Natural killer cell treated with Interleukin-12 subunit alpha and Interleukin-12 subunit beta and Interleukin-15 and Interleukin-18, amount 100 ng/mL, for 72 hours (primary cell): ENCODE data around the gene OR2T27. TPM values are rescaled to one million over a fixed set of nuclear protein-coding genes. Genes with fewer than 3 reads are reported as not detected.
"Not testable (repeated sequence)": the region's sequence is repeated elsewhere in the genome, so short reads cannot be mapped to it uniquely, and the experiment has no call there.

Experiments used
- ATAC-seq, 2 donors: fragments of 150-1000 bp; cut with Tn5 transposase in 1 of 2; sonication (Bioruptor Pico), chemical (Tn5 transposase) in 1 of 2; 2 replicates each; pipeline ENCODE4 v1.10.0; 2021
- DNase-seq: peaks from one replicate; pipeline ENCODE4 v3.0.0; 2022; ENCODE audit warnings: low spot score
- H3K27ac Mint-ChIP-seq, 2 donors: 1 replicate in 1 of 2; 2 replicates in 1 of 2; pipeline ENCODE4 v1.8.0; 2022; ENCODE audit warnings: mixed read lengths in 2 of 2, mild to moderate bottlenecking in 1 of 2, moderate library complexity in 1 of 2
- H3K27me3 Mint-ChIP-seq, 2 donors: 1 replicate in 1 of 2; 2 replicates in 1 of 2; pipeline ENCODE4 v1.8.0; 2022; ENCODE audit warnings: mixed read lengths in 2 of 2
- H3K36me3 Mint-ChIP-seq: one replicate; pipeline ENCODE4 v1.8.0; 2022; ENCODE audit warnings: mixed read lengths
- H3K4me1 Mint-ChIP-seq, 2 donors: 1 replicate in 1 of 2; 2 replicates in 1 of 2; pipeline ENCODE4 v1.8.0; 2022; ENCODE audit warnings: low read depth in 2 of 2, mixed read lengths in 2 of 2, mild to moderate bottlenecking in 1 of 2
- H3K4me3 Mint-ChIP-seq: one replicate; pipeline ENCODE4 v1.8.0; 2022; ENCODE audit warnings: mixed read lengths
- H3K9me3 Mint-ChIP-seq: 2 replicates; pipeline ENCODE4 v1.8.0; 2022; ENCODE audit warnings: mixed read lengths
- total RNA-seq, 2 donors: library from RNA; stranded (reverse); gene quantifications; one replicate each; pipeline ENCODE4 v1.2.3, GENCODE V29; 2022

Gene OR2T27, protein sequence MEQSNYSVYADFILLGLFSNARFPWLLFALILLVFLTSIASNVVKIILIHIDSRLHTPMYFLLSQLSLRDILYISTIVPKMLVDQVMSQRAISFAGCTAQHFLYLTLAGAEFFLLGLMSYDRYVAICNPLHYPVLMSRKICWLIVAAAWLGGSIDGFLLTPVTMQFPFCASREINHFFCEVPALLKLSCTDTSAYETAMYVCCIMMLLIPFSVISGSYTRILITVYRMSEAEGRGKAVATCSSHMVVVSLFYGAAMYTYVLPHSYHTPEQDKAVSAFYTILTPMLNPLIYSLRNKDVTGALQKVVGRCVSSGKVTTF
- total RNA-seq: not detected

DNA sequence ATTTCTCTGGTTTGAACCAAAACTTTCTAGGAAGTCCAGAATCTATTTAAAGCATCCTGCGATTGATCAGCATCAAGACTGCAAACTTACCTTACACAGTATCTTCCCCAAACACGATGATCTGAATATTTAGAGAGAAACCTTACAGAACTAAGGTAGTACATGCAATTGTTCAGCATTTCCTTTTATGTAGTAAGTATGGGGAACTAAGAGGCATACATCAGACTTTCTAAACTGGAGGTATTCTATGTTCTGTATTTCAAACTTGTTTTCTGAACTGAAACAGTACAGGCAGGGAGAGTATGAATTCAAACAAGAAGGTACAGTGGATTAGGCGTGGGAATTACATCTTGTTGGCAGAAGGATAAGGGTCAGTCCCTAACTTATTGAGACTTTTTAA is at the start of gene OR2T27:
OR2T27 (minus strand) TSS at position 175 of the 400 bp plus-strand sequence. CDS start 4,644 bp downstream, outside the sequence.
- not testable (repeated sequence) for ATAC-seq, H3K27ac Mint-ChIP-seq, H3K9me3 Mint-ChIP-seq, H3K36me3 Mint-ChIP-seq, DNase-seq, H3K4me3 Mint-ChIP-seq, H3K4me1 Mint-ChIP-seq
- H3K27me3 Mint-ChIP-seq: peaks cover 2 to 12% of the 10 kb centered on the region in 2 donors

DNA sequence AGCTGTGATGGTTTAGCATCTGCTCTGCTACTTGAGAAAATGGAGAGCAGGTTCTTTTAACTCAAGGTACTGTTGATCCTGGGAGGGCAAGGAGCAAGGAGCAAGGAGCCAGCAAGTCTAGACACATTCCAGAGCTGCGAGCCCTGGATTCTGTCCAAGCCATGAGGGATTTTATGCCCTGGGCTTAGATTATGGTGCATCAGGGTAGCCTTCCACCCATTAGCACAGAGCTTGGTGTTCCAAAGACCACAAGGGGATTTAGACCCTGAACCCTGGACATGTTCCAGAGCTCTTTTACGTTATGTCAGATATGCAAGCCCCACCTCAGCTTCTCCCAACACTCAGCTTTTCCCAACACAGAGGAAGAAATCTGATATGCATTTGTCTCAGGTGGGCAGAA is 49.3 kb upstream of the OR2T27 start:
- DNase-seq (no peak), ATAC-seq (no peak)
- no peak overlapping the region for H3K4me3 Mint-ChIP-seq
- H3K36me3 Mint-ChIP-seq: no peaks in the 10 kb centered on the region
- H3K9me3 Mint-ChIP-seq: no peaks in the 10 kb centered on the region
- H3K4me1 Mint-ChIP-seq: no peaks in the 10 kb centered on the region
- no peak overlapping the region for H3K27ac Mint-ChIP-seq
- peaks cover 5 to 7% of the 10 kb centered on the region in 2 donors for H3K27me3 Mint-ChIP-seq

- H3K27ac Mint-ChIP-seq: no peak overlapping the region
- H3K9me3 Mint-ChIP-seq: no peaks in the 10 kb centered on the region
- no peaks in the 10 kb centered on the region for H3K36me3 Mint-ChIP-seq
- H3K4me1 Mint-ChIP-seq: no peaks in the 10 kb centered on the region
- no peak for ATAC-seq
- DNase-seq: no peak
- H3K4me3 Mint-ChIP-seq: no peak overlapping the region
- H3K27me3 Mint-ChIP-seq: peaks cover 6 to 10% of the 10 kb centered on the region in 2 donors
Measured at GRCh38 chr1:248703674-248704073, 48.3 kb upstream of the OR2T27 start.

GRCh38 chr1:248702714-248703113 is 47.4 kb upstream of the OR2T27 start, which contains the start of gene OR14I1:
Gene OR14I1, minus strand, starts transcription at chr1:248702766.
- no peaks in the 10 kb centered on the region for H3K4me1 Mint-ChIP-seq
- H3K27me3 Mint-ChIP-seq: peaks cover 4 to 8% of the 10 kb centered on the region in 2 donors
- ATAC-seq (no peak), DNase-seq (no peak)
- no peaks in the 10 kb centered on the region for H3K36me3 Mint-ChIP-seq
- no peak within 1 kb of the TSS for H3K27ac Mint-ChIP-seq
- H3K9me3 Mint-ChIP-seq: no peaks in the 10 kb centered on the region
- H3K4me3 Mint-ChIP-seq: no peak within 1 kb of the TSS

- Mint-ChIP-seq H3K36me3 (no peaks in the 10 kb centered on the region), H3K27me3 (peaks cover 8 to 19% of the 10 kb centered on the region in 2 donors), H3K4me1 (no peaks in the 10 kb centered on the region), H3K9me3 (no peaks in the 10 kb centered on the region), H3K27ac (no peak overlapping the region), H3K4me3 (no peak overlapping the region)
- ATAC-seq (no peak), DNase-seq (no peak)
Measured at GRCh38 chr1:248699099-248699498, 43.8 kb upstream of the OR2T27 start.

DNA sequence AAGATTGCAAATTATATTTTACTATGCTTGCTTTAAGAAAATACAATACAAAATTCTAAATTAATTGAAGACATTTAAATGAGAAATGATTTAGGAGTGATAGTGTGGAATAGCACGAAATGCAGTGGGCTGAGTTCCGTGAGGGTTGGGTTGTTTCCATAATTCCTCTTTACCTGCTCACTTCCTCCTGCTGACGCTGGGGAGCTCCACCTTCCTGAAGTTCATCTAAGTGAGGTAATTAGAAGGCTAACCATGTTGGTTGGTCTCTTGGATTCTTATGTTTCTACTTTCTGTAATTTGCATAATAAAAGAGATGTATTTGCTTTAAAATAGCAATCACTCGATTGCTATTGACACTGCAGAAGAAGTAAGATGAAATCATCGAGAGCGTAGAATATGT is 42.6 kb upstream of the OR2T27 start:
- H3K4me1 Mint-ChIP-seq: no peaks in the 10 kb centered on the region
- no peak overlapping the region for H3K4me3 Mint-ChIP-seq
- H3K9me3 Mint-ChIP-seq: no peaks in the 10 kb centered on the region
- no peak overlapping the region for H3K27ac Mint-ChIP-seq
- ATAC-seq (no peak), DNase-seq (no peak)
- H3K27me3 Mint-ChIP-seq: peaks cover 8 to 19% of the 10 kb centered on the region in 2 donors
- H3K36me3 Mint-ChIP-seq: no peaks in the 10 kb centered on the region

GRCh38 chr1:248696774-248697173 is 41.4 kb upstream of the OR2T27 start:
- Mint-ChIP-seq H3K27ac (no peak overlapping the region), H3K36me3 (no peaks in the 10 kb centered on the region), H3K27me3 (peaks cover 14 to 26% of the 10 kb centered on the region in 2 donors), H3K4me1 (no peaks in the 10 kb centered on the region), H3K4me3 (no peak overlapping the region), H3K9me3 (peaks cover 5% of the 10 kb centered on the region)
- ATAC-seq (no peak), DNase-seq (no peak)

DNA sequence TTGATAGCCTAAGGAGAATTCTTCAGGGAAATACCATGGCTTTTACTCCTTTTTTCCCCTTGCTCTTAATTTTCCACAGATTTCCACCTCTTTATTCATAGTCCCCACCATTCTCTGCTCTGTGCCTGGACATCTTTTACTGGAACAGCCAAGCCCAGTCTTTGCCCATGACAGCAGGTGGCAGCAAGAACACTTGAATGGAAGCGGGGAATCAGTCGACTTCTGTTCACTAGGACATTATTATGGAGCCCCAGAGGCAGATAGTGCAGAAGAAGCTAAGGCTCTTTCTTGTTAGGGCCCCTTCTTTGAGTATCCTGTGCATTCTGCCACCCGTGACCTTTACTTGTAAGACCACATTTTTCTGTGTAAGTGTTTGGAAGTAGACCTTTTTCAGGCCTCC is 40.9 kb upstream of the OR2T27 start:
- Mint-ChIP-seq H3K9me3 (peaks cover 5% of the 10 kb centered on the region), H3K36me3 (no peaks in the 10 kb centered on the region), H3K27ac (no peak overlapping the region), H3K4me1 (no peaks in the 10 kb centered on the region), H3K27me3 (peaks cover 14 to 26% of the 10 kb centered on the region in 2 donors), H3K4me3 (no peak overlapping the region)
- no peak for ATAC-seq
- DNase-seq: no peak

DNA sequence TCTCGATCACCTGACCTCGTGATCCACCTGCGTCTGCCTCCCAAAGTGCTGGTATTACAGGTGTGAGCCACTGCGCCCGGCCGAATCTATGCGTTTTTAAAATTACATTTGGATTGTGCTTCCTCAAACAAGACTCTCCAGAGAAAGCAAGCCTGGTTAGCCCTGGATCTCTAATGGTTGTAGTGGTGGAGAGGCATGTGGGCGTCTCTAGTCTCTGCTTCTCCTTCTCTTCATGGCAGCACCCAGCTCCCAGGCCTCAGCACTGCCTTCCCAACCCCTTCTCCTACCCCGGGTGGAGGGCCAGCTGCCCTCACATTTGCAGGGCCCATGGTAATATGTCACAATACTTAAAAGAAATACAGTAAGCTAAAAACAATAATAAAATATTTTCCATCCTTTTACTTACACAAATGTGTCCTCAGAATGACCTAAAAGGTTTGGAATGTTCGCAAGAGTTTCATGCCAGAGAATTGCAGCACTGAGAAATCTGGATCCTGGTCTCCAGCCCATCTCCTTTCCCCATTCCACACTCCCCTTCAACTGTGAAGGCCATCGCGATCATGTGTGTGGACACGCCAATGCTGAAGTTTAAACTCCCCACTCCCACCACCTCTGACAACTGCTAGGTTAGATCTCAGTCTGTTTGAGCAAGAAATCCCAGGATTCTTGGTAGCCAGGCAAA is 40.3 kb upstream of the OR2T27 start:
- ATAC-seq (no peak), DNase-seq (no peak)
- H3K27ac Mint-ChIP-seq: no peak overlapping the region
- H3K4me3 Mint-ChIP-seq: no peak overlapping the region
- no peaks in the 10 kb centered on the region for H3K4me1 Mint-ChIP-seq
- no peaks in the 10 kb centered on the region for H3K36me3 Mint-ChIP-seq
- peaks cover 5% of the 10 kb centered on the region for H3K9me3 Mint-ChIP-seq
- peaks cover 14 to 26% of the 10 kb centered on the region in 2 donors for H3K27me3 Mint-ChIP-seq

DNA sequence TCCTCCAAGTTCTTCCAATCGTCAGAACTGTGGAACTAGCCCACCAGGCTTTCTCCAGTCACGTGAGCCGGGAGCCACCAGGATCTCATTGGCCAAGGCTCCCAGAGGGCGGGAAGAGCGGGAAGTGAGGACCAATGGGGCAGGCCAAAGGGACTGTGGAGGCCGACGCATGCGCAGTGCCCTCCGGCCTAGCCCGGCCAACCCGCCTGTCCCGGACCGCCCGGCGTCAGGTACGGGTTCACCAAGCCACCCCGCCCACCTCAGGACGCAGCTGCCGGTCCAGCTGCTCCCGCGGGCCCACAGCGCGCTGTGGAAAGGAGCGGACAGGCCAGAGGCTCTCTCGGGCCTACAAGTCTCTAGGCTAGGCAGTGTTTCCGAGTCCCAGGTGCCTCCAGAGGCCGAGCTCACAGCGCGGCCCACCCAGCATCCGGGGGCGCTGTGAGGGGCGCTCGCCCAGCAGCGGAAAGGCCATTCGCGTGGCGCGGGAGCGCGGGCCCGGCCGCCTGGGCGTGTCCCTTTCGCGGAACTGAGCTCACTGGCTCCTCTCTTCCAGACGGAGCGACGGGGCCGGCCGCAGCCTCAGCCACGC is 36.3 kb upstream of the OR2T27 start:
- DNase-seq: no peak
- peaks cover 11% of the 10 kb centered on the region for H3K9me3 Mint-ChIP-seq
- no peak overlapping the region for H3K4me3 Mint-ChIP-seq
- peaks cover 19 to 32% of the 10 kb centered on the region in 2 donors for H3K27me3 Mint-ChIP-seq
- H3K4me1 Mint-ChIP-seq: peaks cover 0 to 4% of the 10 kb centered on the region in 2 donors
- peaks cover 7% of the 10 kb centered on the region for H3K36me3 Mint-ChIP-seq
- H3K27ac Mint-ChIP-seq: no peak overlapping the region
- peak; percentile 24 to 27 for ATAC-seq

- no peak for ATAC-seq
- H3K27me3 Mint-ChIP-seq: peaks cover 24 to 35% of the 10 kb centered on the region in 2 donors
- peaks cover 7% of the 10 kb centered on the region for H3K36me3 Mint-ChIP-seq
- peaks cover 2 to 5% of the 10 kb centered on the region in 2 donors for H3K4me1 Mint-ChIP-seq
- DNase-seq: no peak
- H3K27ac Mint-ChIP-seq: no peak overlapping the region
- no peak overlapping the region for H3K4me3 Mint-ChIP-seq
- peaks cover 11% of the 10 kb centered on the region for H3K9me3 Mint-ChIP-seq
Measured at GRCh38 chr1:248688527-248689298, 33.4 kb upstream of the OR2T27 start.

DNA sequence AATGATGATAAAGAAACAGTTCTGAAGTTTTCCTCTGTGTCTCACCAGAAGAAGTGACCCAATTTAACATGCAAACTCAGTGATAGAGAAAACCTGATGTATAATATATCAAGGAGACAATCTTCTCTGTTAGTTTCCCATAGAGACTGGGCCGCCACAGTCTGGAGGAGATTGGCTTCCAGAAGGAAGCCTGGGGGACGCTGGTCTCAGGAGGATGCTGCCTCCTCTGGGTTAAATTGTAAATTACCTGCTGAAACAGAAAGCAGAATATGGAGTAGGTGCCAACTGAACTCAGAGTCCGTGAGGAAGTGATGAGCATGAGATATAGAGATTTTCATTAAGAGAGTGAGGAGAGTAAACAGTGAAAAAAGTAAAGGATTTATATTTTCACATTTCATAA is 31.5 kb upstream of the OR2T27 start:
- Mint-ChIP-seq H3K27me3 (peaks cover 20 to 31% of the 10 kb centered on the region in 2 donors), H3K9me3 (peaks cover 6% of the 10 kb centered on the region), H3K4me1 (peaks cover 2 to 5% of the 10 kb centered on the region in 2 donors), H3K4me3 (no peak overlapping the region), H3K27ac (no peak overlapping the region), H3K36me3 (peaks cover 7% of the 10 kb centered on the region)
- no peak for ATAC-seq
- no peak for DNase-seq

- Mint-ChIP-seq H3K36me3 (no peaks in the 10 kb centered on the region), H3K27ac (no peak overlapping the region), H3K4me1 (peaks cover under 1 to 2% of the 10 kb centered on the region in 2 donors), H3K9me3 (no peaks in the 10 kb centered on the region), H3K4me3 (no peak overlapping the region), H3K27me3 (peaks cover 14 to 31% of the 10 kb centered on the region in 2 donors)
- ATAC-seq (peak in 1 of 2 donors; percentile 43), DNase-seq (no peak)
Measured at GRCh38 chr1:248681651-248682050, 26.3 kb upstream of the OR2T27 start.
